ENCODE data around the gene POMGNT1. TPM values are rescaled to one million over a fixed set of nuclear protein-coding genes. Genes with fewer than 3 reads are reported as not detected.
"Not testable (repeated sequence)": the region's sequence is repeated elsewhere in the genome, so short reads cannot be mapped to it uniquely, and the experiment has no call there.

POMGNT1 gene
- total and polyA plus RNA-seq, 5 donors = 60.0 to 91.1 (median 85.3) TPM

DNA sequence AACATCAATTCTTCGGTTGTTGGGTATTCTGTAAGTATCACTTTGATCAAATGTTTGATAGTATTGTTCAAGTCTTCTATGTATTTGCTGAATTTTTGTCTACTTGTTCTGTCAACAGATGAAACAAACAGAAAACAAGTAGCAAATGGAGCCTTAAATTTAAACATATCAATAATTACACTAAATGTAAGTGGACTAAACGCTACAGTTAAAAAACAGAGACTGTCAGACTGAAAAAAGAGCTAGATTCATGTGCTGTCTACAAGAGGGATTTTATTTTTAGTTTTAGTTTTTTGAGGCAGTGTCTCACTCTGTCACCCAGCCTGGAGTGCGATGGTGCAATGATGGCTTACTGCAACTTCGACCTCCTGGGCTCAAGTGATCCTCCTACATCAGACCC, 38.6 kb upstream of the POMGNT1 start:
- no peaks in the 10 kb centered on the region for H3K27me3 ChIP-seq (ENCODE audit: control insufficient read depth, insufficient read depth)
- ATAC-seq (no peak), DNase-seq (no peak)
- no peaks in the 10 kb centered on the region for H3K9me3 ChIP-seq (ENCODE audit: control insufficient read depth, low read length)
- intact Hi-C loops (cut with DNase I) = no loop called here
- H3K4me1 ChIP-seq (ENCODE audit: control insufficient read depth, insufficient read depth, low read length) = no peaks in the 10 kb centered on the region
- no peak overlapping the region for H3K27ac ChIP-seq (ENCODE audit: low read length)
- no peak overlapping the region for H3K4me3 ChIP-seq (ENCODE audit: low read length)
- WGBS = 89% methylated on average over 4 of the region's 4 CpGs

DNA sequence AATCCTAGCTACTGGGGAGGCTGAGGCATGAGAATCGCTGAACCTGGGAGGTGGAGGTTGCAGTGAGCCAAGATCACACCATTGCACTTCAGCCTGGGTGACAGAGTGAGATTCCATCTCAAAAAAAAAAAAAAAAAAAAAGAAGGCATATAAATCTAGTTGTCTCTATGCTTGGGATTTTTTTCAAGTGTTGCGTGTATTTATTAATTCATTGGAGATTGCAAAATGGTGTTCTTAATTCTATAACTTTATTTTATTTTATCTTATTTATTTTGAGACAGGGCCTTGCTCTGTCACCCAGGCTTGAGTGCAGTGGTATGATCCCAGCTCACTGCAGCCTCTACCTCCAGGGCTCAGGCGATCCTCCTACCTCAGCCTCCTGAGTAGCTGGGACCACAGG, 33.0 kb upstream of the POMGNT1 start:
- DNase-seq; H3K27ac ChIP-seq (ENCODE audit: low read length); H3K4me1 ChIP-seq (ENCODE audit: control insufficient read depth, insufficient read depth, low read length); H3K27me3 ChIP-seq (ENCODE audit: control insufficient read depth, insufficient read depth); intact Hi-C loops (cut with DNase I); ATAC-seq; H3K9me3 ChIP-seq (ENCODE audit: control insufficient read depth, low read length); H3K4me3 ChIP-seq (ENCODE audit: low read length): not testable (repeated sequence)
- WGBS = 95% methylated on average over 3 of the region's 3 CpGs

DNA sequence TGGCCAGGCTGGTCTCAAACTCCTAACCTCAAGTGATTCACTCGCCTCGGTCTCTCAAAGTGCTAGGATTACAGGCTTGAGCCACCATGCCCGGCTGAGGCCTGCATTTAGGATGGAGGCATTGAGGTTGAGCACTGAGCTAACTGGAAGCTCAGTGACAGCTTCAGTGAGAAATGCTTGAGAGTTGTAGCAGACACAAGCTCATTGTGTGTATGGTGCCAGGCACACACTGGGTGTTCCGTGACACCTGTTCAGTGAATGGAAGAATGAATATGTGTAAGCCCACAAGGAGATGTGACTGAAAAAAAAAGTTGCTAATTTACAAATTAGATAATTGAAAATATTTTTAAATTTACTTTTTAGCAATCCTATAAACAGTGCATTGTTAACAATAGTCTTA, 26.7 kb upstream of the POMGNT1 start:
- intact Hi-C loops (cut with DNase I) = loop anchor here in 1 of 4 donors (5.0 kb wide), 1 partner anchor 188 kb away; no protein-coding TSS in a partner anchor

DNA sequence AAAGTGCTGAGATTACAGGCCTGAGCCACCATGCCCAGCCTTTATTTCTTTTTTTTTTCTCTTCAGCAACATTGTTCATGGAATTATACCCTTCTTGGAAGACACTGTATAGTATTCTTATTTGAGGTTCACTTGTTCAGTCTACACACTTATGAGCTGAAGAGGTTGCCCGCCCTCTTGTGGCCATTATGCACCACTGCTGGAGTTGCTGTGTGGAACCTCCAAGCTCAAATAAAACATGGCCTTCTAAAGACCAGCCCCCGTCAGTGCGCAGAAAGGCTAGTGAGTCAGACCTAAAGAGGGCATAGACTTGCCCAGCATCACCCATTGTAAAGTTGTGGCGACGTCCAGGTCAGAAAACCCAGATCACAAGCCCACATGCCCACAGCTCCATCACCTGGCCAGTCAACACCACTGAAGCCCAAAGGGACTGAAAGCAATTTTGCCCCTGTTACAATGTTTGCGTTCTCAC, 25.3 kb upstream of the POMGNT1 start:
- Histone ChIP-seq H3K9me3 (ENCODE audit: control insufficient read depth, low read length) (no peaks in the 10 kb centered on the region), H3K27me3 (ENCODE audit: control insufficient read depth, insufficient read depth) (no peaks in the 10 kb centered on the region), H3K4me1 (ENCODE audit: control insufficient read depth, insufficient read depth, low read length) (no peaks in the 10 kb centered on the region), H3K4me3 (ENCODE audit: low read length) (no peak overlapping the region), H3K27ac (ENCODE audit: low read length) (no peak overlapping the region)
- peak; percentile 88 for ATAC-seq
- 13% methylated on average over 6 of the region's 6 CpGs for WGBS
- intact Hi-C loops (cut with DNase I) = loop anchor here in 2 of 4 donors (2.0 to 5.0 kb wide), 2 partner anchors 43 to 186 kb away; no protein-coding TSS in a partner anchor
- peak; percentile 59 to 79 (median 65) for DNase-seq

More for the DNA sequence above, 26.7 kb upstream of the POMGNT1 start:
- Histone ChIP-seq H3K27ac (ENCODE audit: low read length) (no peak overlapping the region), H3K4me3 (ENCODE audit: low read length) (no peak overlapping the region), H3K4me1 (ENCODE audit: control insufficient read depth, insufficient read depth, low read length) (no peaks in the 10 kb centered on the region), H3K9me3 (ENCODE audit: control insufficient read depth, low read length) (no peaks in the 10 kb centered on the region), H3K27me3 (ENCODE audit: control insufficient read depth, insufficient read depth) (no peaks in the 10 kb centered on the region)
- no peak for DNase-seq
- WGBS = 90% methylated on average over 4 of the region's 4 CpGs
- ATAC-seq = no peak

DNA sequence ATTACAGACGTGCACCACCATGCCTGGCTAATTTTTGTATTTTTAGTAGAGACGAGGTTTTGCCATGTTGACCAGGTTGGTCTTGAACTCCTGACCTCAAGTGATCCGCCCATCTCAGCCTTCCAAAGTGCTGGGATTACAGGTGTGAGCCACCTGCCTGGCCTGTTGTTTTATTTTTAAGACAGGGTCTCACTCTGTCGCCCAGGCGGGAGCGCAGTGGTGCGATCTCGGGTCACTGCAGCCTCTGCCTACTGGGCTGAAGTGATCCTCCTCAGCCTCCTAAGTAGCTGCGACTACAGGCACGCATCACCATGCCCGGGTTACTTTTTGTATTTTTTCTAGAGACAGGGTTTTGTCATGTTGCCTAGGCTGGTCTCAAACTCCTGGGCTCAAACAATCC, 24.8 kb upstream of the POMGNT1 start:
- ATAC-seq; H3K27ac ChIP-seq (ENCODE audit: low read length); H3K27me3 ChIP-seq (ENCODE audit: control insufficient read depth, insufficient read depth); H3K4me1 ChIP-seq (ENCODE audit: control insufficient read depth, insufficient read depth, low read length); H3K4me3 ChIP-seq (ENCODE audit: low read length); H3K9me3 ChIP-seq (ENCODE audit: control insufficient read depth, low read length): not testable (repeated sequence)
- DNase-seq = peak in 1 of 3 donors; percentile 32
- intact Hi-C loops (cut with DNase I) = loop anchor here in 2 of 4 donors (2.0 to 5.0 kb wide), 2 partner anchors 42 to 186 kb away; no protein-coding TSS in a partner anchor
- WGBS = 75% methylated on average over 11 of the region's 11 CpGs

DNA sequence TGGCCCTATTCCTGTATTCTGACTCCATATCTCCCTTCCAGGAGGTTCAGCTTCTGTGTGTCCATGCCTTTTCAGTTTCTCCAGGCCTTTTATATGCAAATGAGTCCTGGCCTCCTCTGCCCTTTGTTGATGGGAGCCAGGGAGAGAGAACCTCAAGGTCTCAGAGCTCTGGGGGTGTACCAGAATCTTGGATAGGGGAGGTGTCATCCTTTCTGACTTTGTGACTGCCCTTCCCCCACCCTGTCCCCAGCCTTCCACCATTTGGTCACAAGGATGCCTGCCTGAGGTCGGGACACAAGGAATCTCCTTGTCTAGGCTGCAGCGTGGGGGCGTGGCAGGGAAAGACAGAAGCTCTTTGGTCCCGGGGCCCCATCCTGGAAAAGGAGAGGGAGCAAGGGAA, 23.5 kb upstream of the POMGNT1 start:
- no peak for ATAC-seq
- intact Hi-C loops (cut with DNase I) = loop anchor here in 2 of 4 donors (2.0 to 5.0 kb wide), 2 partner anchors 41 to 184 kb away; no protein-coding TSS in a partner anchor

DNA sequence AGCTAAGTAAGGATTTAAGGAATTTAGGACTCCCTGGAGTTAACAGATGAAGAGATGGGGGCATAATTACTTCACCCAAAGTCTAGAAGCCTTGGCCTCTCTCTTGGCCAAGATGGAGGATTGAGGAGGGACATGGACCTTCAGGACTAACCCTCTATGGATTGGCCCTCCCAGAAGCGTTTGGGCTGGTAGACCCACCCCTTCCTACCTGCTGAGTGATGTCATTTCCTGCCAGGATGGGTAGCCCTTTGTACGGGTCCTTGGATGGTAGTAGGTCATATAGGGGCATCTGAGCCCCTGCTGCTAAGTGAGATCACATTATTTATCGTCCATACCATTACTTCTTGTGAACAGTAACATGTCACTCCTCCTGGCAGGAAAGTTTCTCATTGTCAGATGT, 22.6 kb upstream of the POMGNT1 start:
- no peaks in the 10 kb centered on the region for H3K4me1 ChIP-seq (ENCODE audit: control insufficient read depth, insufficient read depth, low read length)
- H3K4me3 ChIP-seq (ENCODE audit: low read length) = no peak overlapping the region
- H3K9me3 ChIP-seq (ENCODE audit: control insufficient read depth, low read length) = no peaks in the 10 kb centered on the region
- ATAC-seq = no peak
- no peak overlapping the region for H3K27ac ChIP-seq (ENCODE audit: low read length)
- no peaks in the 10 kb centered on the region for H3K27me3 ChIP-seq (ENCODE audit: control insufficient read depth, insufficient read depth)
- intact Hi-C loops (cut with DNase I) = loop anchor here in 1 of 4 donors (5.0 kb wide), 1 partner anchor 184 kb away; no protein-coding TSS in a partner anchor
- DNase-seq = no peak
- WGBS = 80% methylated on average over 3 of the region's 3 CpGs

More for the DNA sequence above, 23.5 kb upstream of the POMGNT1 start:
- Histone ChIP-seq H3K27ac (ENCODE audit: low read length) (no peak overlapping the region), H3K27me3 (ENCODE audit: control insufficient read depth, insufficient read depth) (no peaks in the 10 kb centered on the region), H3K4me3 (ENCODE audit: low read length) (no peak overlapping the region), H3K9me3 (ENCODE audit: control insufficient read depth, low read length) (no peaks in the 10 kb centered on the region), H3K4me1 (ENCODE audit: control insufficient read depth, insufficient read depth, low read length) (no peaks in the 10 kb centered on the region)
- 48% methylated on average over 4 of the region's 4 CpGs for WGBS
- DNase-seq = peak in 1 of 3 donors; percentile 60

DNA sequence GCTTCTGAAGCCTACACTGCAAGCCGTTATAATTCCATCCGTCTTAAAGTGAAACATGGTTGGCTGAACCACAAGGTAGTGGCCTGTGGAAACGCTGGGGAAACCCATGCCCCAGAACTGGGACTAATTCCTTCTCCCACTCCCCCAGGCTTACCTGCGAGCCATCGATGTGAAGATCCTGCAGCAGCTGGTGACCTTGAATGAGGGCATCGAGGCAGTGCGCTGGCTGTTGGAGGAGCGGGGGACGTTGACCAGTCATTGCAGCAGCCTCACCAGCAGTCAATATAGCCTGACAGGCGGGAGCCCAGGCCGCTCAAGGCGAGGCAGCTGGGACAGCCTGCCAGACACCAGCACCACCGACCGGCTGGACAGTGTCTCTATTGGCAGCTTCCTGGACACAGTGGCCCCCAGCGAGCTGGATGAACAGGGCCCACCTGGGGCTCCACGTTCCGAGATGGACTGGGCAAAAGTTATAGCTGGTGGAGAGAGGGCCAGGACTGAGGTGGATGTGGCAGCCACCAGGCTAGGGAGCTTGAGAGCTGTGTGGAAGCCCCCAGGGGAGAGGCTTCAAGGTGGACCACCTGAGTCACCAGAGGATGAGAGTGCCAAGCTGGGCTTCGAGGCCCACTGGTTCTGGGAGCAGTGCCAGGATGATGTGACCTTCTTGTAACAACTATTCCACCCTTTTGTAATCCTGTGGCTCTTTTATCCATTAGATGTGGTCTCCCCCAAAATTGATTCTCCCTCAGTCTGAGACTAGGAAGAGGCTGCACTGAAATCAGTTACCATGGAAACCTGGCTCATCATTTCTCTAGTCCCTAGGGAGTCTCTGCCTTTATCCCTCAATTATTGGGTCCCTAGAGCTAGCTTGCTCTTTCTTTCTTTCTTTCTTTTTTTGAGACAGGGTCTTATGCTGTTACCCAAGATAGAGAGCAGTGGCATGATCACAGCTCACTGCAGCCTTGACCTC, 21.6 kb upstream of the POMGNT1 start:
- Histone ChIP-seq H3K27me3 (ENCODE audit: control insufficient read depth, insufficient read depth) (no peaks in the 10 kb centered on the region), H3K4me3 (ENCODE audit: low read length) (no peak overlapping the region), H3K27ac (ENCODE audit: low read length) (no peak overlapping the region), H3K4me1 (ENCODE audit: control insufficient read depth, insufficient read depth, low read length) (no peaks in the 10 kb centered on the region), H3K9me3 (ENCODE audit: control insufficient read depth, low read length) (no peaks in the 10 kb centered on the region)
- DNase-seq (peak in 1 of 3 donors; percentile 32), ATAC-seq (no peak)
- intact Hi-C loops (cut with DNase I) = loop anchor here in 1 of 4 donors (5.0 kb wide), 1 partner anchor 183 kb away; no protein-coding TSS in a partner anchor
- 82% methylated on average over 18 of the region's 18 CpGs for WGBS

DNA sequence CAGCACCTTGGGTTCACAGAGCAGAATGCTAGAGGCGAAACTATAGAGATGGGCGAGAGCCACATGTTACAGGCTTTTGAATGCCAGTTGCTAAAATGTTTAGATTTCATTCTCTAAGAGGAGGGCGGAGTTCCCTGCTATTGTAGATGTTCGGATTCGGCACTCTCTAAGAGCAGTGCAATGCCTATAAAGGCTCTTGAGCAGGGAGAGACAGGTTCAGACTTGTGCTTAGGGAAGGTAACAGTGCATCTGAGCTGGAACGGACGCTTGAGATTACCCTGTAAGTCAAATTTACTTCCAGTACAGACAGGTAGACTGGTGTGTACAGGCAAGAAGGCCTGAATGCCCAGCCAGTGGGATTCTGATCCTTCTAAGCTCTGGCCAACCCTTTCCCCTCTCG, 20.2 kb upstream of the POMGNT1 start:
- Histone ChIP-seq H3K4me1 (ENCODE audit: control insufficient read depth, insufficient read depth, low read length) (no peaks in the 10 kb centered on the region), H3K9me3 (ENCODE audit: control insufficient read depth, low read length) (no peaks in the 10 kb centered on the region), H3K4me3 (ENCODE audit: low read length) (no peak overlapping the region), H3K27me3 (ENCODE audit: control insufficient read depth, insufficient read depth) (no peaks in the 10 kb centered on the region), H3K27ac (ENCODE audit: low read length) (no peak overlapping the region)
- ATAC-seq = no peak
- DNase-seq = no peak
- intact Hi-C loops (cut with DNase I) = no loop called here
- 91% methylated on average over 8 of the region's 8 CpGs for WGBS

DNA sequence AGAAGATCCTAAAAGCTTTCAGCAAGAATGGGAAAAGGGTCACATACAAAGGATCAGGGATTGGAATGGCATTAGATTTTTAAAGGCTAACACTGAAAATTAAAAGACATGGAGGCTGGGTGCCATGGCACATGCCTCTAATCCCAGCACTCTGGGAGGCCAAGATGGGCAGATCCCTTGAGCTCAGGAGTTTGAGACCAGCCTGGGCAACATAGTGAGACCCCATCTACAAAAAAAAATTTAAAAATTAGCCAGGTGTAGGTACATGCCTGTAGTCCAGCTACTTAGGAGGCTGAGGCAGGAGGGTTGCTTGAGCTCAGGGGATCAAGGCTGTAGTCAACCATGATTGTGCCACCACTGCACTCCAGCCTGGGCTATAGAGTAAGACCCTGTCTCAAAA, 17.3 kb upstream of the POMGNT1 start:
- no peaks in the 10 kb centered on the region for H3K4me1 ChIP-seq (ENCODE audit: control insufficient read depth, insufficient read depth, low read length)
- no peak overlapping the region for H3K27ac ChIP-seq (ENCODE audit: low read length)
- intact Hi-C loops (cut with DNase I) = no loop called here
- DNase-seq = no peak
- ATAC-seq = no peak
- H3K27me3 ChIP-seq (ENCODE audit: control insufficient read depth, insufficient read depth) = no peaks in the 10 kb centered on the region
- no peak overlapping the region for H3K4me3 ChIP-seq (ENCODE audit: low read length)
- no peaks in the 10 kb centered on the region for H3K9me3 ChIP-seq (ENCODE audit: control insufficient read depth, low read length)

DNA sequence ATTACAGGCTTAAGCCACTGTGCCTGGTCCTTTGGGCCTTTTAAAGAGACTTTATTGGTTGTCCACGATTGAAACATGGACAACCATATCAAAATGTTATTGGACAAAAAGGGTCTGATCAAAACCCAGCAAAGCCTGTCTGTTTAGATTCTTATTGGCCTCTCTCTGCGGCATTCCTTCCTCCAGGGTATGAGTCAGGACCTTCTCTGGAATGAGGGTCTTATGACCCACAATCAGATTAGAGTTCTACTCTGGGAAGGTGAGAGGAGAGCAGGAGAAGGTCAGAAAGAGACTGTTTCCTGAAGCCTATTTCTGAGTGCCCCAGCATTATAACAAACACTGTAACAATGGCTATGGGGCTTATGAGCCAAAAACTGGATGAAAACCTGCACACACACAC, 12.8 kb upstream of the POMGNT1 start:
- 72% methylated on average over 2 of the region's 2 CpGs for WGBS
- H3K27me3 ChIP-seq (ENCODE audit: control insufficient read depth, insufficient read depth) = no peaks in the 10 kb centered on the region
- ATAC-seq = no peak
- no peak for DNase-seq
- H3K4me1 ChIP-seq (ENCODE audit: control insufficient read depth, insufficient read depth, low read length) = no peaks in the 10 kb centered on the region
- H3K4me3 ChIP-seq (ENCODE audit: low read length) = no peak overlapping the region
- intact Hi-C loops (cut with DNase I) = no loop called here
- no peak overlapping the region for H3K27ac ChIP-seq (ENCODE audit: low read length)
- no peaks in the 10 kb centered on the region for H3K9me3 ChIP-seq (ENCODE audit: control insufficient read depth, low read length)

Data from right cardiac atrium (tissue), 5 donors.